ENCODE data around the gene CCDC144A. TPM values are rescaled to one million over a fixed set of nuclear protein-coding genes. Genes with fewer than 3 reads are reported as not detected.
"Not testable (repeated sequence)": the region's sequence is repeated elsewhere in the genome, so short reads cannot be mapped to it uniquely, and the experiment has no call there.

The CCDC144A gene
- total and polyA plus RNA-seq, 5 donors: 1.9 to 5.9 (median 4.6) TPM

- ATAC-seq (no peak), DNase-seq (no peak)
- 65% methylated on average over 5 of the region's 7 CpGs for WGBS
- Histone ChIP-seq H3K4me1 (ENCODE audit: control insufficient read depth, insufficient read depth, low read length) (no peaks in the 10 kb centered on the region), H3K4me3 (ENCODE audit: low read length) (no peak overlapping the region), H3K9me3 (ENCODE audit: control insufficient read depth, low read length) (no peaks in the 10 kb centered on the region), H3K27ac (ENCODE audit: low read length) (no peak overlapping the region), H3K27me3 (ENCODE audit: control insufficient read depth, insufficient read depth) (no peaks in the 10 kb centered on the region)
- intact Hi-C loops (cut with DNase I): no loop called here
Measured at GRCh38 chr17:16820979-16821543, 131.0 kb downstream of the CCDC144A start.

- H3K4me3 ChIP-seq (ENCODE audit: low read length); ATAC-seq; H3K27ac ChIP-seq (ENCODE audit: low read length); DNase-seq; H3K4me1 ChIP-seq (ENCODE audit: control insufficient read depth, insufficient read depth, low read length); H3K27me3 ChIP-seq (ENCODE audit: control insufficient read depth, insufficient read depth); intact Hi-C loops (cut with DNase I); H3K9me3 ChIP-seq (ENCODE audit: control insufficient read depth, low read length): not testable (repeated sequence)
- WGBS: 90% methylated on average over 14 of the region's 17 CpGs
Measured at GRCh38 chr17:16822133-16822532, 132.1 kb downstream of the CCDC144A start.

DNA sequence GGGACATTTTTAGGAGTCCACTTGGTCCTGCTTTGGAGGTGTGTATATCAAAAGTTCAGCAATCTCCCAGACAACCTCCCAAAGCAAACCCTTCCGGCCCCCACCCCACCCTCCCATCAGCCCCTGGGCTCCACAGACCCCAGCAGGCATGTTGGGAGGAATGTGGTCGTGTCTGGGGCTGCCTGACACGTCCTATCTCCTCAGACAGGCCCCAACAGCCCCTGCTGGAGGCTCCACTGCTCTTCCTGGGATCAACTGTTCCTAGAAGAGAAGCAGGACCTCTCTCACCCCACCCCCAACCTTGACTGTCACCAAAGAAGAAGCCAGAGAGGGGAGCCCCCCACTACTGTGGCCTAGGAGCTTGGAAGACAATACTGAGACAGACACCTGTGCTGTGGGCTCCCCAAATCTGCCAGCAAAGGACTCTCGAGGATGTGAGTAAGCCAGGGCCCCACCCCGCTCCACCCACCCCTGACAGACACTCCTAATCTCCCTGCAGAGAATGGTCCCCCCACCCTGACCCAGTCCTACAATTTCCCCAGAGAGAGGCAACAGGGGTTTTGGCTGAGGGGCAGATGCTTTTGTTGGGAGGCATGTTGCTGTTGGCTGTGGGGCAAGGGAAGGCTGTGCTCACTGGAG lies 133.8 kb downstream of the CCDC144A start:
- H3K9me3 ChIP-seq (ENCODE audit: control insufficient read depth, low read length); H3K27me3 ChIP-seq (ENCODE audit: control insufficient read depth, insufficient read depth); H3K27ac ChIP-seq (ENCODE audit: low read length); DNase-seq; ATAC-seq; H3K4me3 ChIP-seq (ENCODE audit: low read length); H3K4me1 ChIP-seq (ENCODE audit: control insufficient read depth, insufficient read depth, low read length); intact Hi-C loops (cut with DNase I): not testable (repeated sequence)
- 71% methylated on average over 3 of the region's 5 CpGs for WGBS

Other genes starting within 250 kb of the CCDC144A start
- 1 to 10 TPM in 3 of 4 donors, under 1 TPM in 1; 0.97 to 1.3 (median 1.2) TPM for gene LRRC75A, start 198.0 kb upstream of the CCDC144A start, total RNA-seq
- gene LRRC75A, start 198.0 kb upstream of the CCDC144A start, polyA plus RNA-seq: 0.63 TPM
- 10 to 100 TPM in 3 of 4 donors, 1 to 10 TPM in 1; 9.4 to 12.5 (median 11.0) TPM for gene ZNF287, start 121.0 kb upstream of the CCDC144A start, total RNA-seq
- 5.3 TPM for gene ZNF287, start 121.0 kb upstream of the CCDC144A start, polyA plus RNA-seq
- 1 to 10 TPM; 1.3 to 3.7 (median 1.9) TPM for gene ZNF624, start 36.4 kb upstream of the CCDC144A start, total RNA-seq
- gene ZNF624, start 36.4 kb upstream of the CCDC144A start, polyA plus RNA-seq: 0.97 TPM